ENCODE data around the gene MAP3K21.

DNA sequence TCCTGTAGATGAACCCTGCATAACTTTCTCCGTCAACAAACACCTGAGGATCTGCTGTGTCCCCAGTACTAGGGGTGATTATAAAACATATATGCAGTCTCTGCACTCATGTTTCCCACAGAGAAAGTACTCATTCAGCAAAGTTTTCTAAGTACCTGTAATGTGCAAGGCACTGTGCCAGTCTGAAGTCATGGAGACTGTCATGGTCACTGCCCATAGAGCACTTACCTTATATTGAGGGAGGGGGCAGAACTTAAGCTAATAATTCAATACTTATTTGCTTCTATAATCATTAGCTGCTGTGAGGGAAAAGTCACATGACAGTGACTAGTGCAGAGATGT, 41.2 kb downstream of the MAP3K21 start:
- TF ChIP-seq, protein P1, sequence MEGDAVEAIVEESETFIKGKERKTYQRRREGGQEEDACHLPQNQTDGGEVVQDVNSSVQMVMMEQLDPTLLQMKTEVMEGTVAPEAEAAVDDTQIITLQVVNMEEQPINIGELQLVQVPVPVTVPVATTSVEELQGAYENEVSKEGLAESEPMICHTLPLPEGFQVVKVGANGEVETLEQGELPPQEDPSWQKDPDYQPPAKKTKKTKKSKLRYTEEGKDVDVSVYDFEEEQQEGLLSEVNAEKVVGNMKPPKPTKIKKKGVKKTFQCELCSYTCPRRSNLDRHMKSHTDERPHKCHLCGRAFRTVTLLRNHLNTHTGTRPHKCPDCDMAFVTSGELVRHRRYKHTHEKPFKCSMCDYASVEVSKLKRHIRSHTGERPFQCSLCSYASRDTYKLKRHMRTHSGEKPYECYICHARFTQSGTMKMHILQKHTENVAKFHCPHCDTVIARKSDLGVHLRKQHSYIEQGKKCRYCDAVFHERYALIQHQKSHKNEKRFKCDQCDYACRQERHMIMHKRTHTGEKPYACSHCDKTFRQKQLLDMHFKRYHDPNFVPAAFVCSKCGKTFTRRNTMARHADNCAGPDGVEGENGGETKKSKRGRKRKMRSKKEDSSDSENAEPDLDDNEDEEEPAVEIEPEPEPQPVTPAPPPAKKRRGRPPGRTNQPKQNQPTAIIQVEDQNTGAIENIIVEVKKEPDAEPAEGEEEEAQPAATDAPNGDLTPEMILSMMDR (conservative IDR thresholded peaks at IDR 0.05; ENCODE audit: low read depth, low read length), result no peak
- TF ChIP-seq, protein P2, sequence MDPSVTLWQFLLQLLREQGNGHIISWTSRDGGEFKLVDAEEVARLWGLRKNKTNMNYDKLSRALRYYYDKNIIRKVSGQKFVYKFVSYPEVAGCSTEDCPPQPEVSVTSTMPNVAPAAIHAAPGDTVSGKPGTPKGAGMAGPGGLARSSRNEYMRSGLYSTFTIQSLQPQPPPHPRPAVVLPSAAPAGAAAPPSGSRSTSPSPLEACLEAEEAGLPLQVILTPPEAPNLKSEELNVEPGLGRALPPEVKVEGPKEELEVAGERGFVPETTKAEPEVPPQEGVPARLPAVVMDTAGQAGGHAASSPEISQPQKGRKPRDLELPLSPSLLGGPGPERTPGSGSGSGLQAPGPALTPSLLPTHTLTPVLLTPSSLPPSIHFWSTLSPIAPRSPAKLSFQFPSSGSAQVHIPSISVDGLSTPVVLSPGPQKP (IDR thresholded peaks at IDR 0.05; ENCODE audit: borderline replicate concordance, low read depth, low read length), result no peak
- TF ChIP-seq, protein P3, sequence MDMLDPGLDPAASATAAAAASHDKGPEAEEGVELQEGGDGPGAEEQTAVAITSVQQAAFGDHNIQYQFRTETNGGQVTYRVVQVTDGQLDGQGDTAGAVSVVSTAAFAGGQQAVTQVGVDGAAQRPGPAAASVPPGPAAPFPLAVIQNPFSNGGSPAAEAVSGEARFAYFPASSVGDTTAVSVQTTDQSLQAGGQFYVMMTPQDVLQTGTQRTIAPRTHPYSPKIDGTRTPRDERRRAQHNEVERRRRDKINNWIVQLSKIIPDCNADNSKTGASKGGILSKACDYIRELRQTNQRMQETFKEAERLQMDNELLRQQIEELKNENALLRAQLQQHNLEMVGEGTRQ (IDR thresholded peaks at IDR 0.05; ENCODE audit: low read depth, low read length), result no peak
- TF ChIP-seq MAFK (IDR thresholded peaks at IDR 0.05; ENCODE audit: low read depth, low read length), result no peak
- TF ChIP-seq SMC3 (IDR thresholded peaks at IDR 0.05; ENCODE audit: low read depth, low read length), result no peak
- TF ChIP-seq POLR2A (IDR thresholded peaks at IDR 0.05; ENCODE audit: low read depth, low read length), result no peak
- TF ChIP-seq RCOR1 (IDR thresholded peaks at IDR 0.05; ENCODE audit: insufficient replicate concordance, low read length), result no peak
- no peak for TF ChIP-seq CHD1 (IDR thresholded peaks at IDR 0.05; ENCODE audit: low read depth, low read length)
